DND-41 (cell line): ENCODE measurements around the gene ZNF211.

Source experiments
- EZH2 ChIP-seq: IDR thresholded peaks from 3 replicates; pipeline ENCODE4 v1.6.1; 2012; ENCODE audit warnings: borderline replicate concordance, low read depth, mild to moderate bottlenecking, moderate library complexity, low read length, inconsistent platforms; ENCODE audit not compliant: severe bottlenecking
- TF ChIP-seq, protein P1 (sequence below): IDR thresholded peaks from 2 replicates; pipeline ENCODE4 v1.5.1; 2012; ENCODE audit warnings: borderline replicate concordance, low read length, moderate library complexity, mild to moderate bottlenecking; ENCODE audit not compliant: poor library complexity, severe bottlenecking; ENCODE audit errors: extremely low read depth

DNA sequence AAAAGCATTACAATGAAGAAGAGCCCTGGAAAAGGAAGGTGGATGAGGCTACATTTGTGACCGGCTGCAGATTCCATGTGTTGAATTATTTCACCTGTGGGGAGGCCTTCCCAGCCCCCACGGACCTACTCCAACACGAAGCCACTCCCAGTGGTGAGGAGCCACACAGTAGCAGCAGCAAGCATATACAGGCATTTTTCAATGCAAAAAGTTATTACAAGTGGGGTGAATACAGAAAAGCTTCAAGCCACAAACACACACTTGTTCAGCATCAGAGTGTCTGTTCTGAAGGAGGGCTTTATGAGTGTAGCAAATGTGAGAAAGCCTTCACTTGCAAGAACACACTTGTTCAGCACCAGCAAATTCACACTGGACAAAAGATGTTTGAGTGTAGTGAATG, 53.8 kb downstream of the ZNF211 start:
- TF ChIP-seq, protein P1, sequence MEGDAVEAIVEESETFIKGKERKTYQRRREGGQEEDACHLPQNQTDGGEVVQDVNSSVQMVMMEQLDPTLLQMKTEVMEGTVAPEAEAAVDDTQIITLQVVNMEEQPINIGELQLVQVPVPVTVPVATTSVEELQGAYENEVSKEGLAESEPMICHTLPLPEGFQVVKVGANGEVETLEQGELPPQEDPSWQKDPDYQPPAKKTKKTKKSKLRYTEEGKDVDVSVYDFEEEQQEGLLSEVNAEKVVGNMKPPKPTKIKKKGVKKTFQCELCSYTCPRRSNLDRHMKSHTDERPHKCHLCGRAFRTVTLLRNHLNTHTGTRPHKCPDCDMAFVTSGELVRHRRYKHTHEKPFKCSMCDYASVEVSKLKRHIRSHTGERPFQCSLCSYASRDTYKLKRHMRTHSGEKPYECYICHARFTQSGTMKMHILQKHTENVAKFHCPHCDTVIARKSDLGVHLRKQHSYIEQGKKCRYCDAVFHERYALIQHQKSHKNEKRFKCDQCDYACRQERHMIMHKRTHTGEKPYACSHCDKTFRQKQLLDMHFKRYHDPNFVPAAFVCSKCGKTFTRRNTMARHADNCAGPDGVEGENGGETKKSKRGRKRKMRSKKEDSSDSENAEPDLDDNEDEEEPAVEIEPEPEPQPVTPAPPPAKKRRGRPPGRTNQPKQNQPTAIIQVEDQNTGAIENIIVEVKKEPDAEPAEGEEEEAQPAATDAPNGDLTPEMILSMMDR = no peak
- TF ChIP-seq EZH2 = no peak
